PC-3 (cell line): ENCODE results near the gene TNFRSF25.

Experiments
- CTCF ChIP-seq: fragments of 300-600 bp; sonication (generic); conservative IDR thresholded peaks from 2 replicates; pipeline ENCODE4 v1.5.1; 2017; ENCODE audit warnings: antibody characterized with exemption, low read depth, mild to moderate bottlenecking, low read length
- EZH2 ChIP-seq: fragments of 300-600 bp; sonication (generic); IDR thresholded peaks from one replicate; pipeline ENCODE4 v1.6.1; 2017; ENCODE audit warnings: antibody characterized with exemption, mild to moderate bottlenecking, low read length; ENCODE audit not compliant: unreplicated experiment
- EZH2phosphoT487 ChIP-seq: fragments of 300-600 bp; sonication (generic); IDR thresholded peaks from 2 replicates; pipeline ENCODE4 v1.6.1; 2018; ENCODE audit warnings: mild to moderate bottlenecking, antibody characterized with exemption, low read length, borderline replicate concordance

DNA sequence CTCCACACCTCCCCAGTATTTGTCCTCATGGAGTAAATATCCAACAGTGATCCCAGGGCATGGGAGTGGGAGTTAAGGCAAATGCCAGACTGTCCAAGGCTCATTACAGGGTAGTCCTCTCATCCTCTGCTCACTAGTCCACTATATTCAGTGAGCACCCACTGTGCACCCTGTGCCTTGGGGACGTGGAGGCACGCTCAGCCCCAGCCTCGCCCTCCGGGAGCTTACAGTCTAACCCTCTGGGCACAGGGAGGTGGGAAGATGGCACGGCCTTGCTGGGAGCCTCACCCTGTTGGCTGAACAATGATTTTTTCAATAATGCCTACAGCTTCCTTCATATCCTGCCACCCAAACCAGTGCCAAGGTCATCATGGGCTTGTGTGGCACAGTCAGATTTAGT lies 49.1 kb downstream of the TNFRSF25 start:
- TF ChIP-seq CTCF, result no peak
- TF ChIP-seq EZH2, result no peak
- TF ChIP-seq EZH2phosphoT487, result no peak
